Neural progenitor cell (in vitro differentiated cells): ENCODE results near the gene MYRFL. TPM values are rescaled to one million over a fixed set of nuclear protein-coding genes. Genes with fewer than 3 reads are reported as not detected.

ENCODE experiments used
- DNase-seq: peaks from one replicate; pipeline ENCODE4 v3.0.0-alpha.2; 2016; ENCODE audit warnings: low spot score
- H2AFZ ChIP-seq: fragments of 200-600 bp; sonication (generic); replicated peaks from 2 replicates; pipeline ENCODE4 v1.6.1; 2016; ENCODE audit warnings: antibody characterized with exemption
- H3F3A ChIP-seq: fragments of 200-600 bp; sonication (generic); 2 replicates; pipeline ENCODE4 v1.6.1; 2016; ENCODE audit warnings: antibody characterized with exemption, low read depth
- H3K27ac ChIP-seq: fragments of 200-600 bp; sonication (generic); 2 replicates; pipeline ENCODE4 v1.5.1; 2016; ENCODE audit warnings: mild to moderate bottlenecking
- H3K27me3 ChIP-seq: fragments of 200-600 bp; sonication (generic); 2 replicates; pipeline ENCODE4 v1.6.1; 2016; ENCODE audit warnings: mild to moderate bottlenecking, moderate library complexity
- H3K36me3 ChIP-seq: fragments of 200-600 bp; sonication (generic); 2 replicates; pipeline ENCODE4 v1.5.1; 2016
- H3K4me1 ChIP-seq: fragments of 200-600 bp; sonication (generic); 2 replicates; pipeline ENCODE4 v1.6.1; 2016; ENCODE audit warnings: mixed run types
- H3K4me2 ChIP-seq: fragments of 200-600 bp; sonication (generic); 2 replicates; pipeline ENCODE4 v1.6.1; 2016
- H3K4me3 ChIP-seq: fragments of 200-600 bp; sonication (generic); 2 replicates; pipeline ENCODE4 v1.5.1; 2016
- H3K79me2 ChIP-seq: fragments of 200-600 bp; sonication (generic); 2 replicates; pipeline ENCODE4 v1.6.1; 2016; ENCODE audit warnings: low read depth
- H3K9ac ChIP-seq: fragments of 200-600 bp; sonication (generic); 2 replicates; pipeline ENCODE4 v1.6.1; 2016
- H3K9me3 ChIP-seq: fragments of 200-600 bp; sonication (generic); 2 replicates; pipeline ENCODE4 v1.5.1; 2016; ENCODE audit warnings: low read depth
- H4K20me1 ChIP-seq: fragments of 200-600 bp; sonication (generic); 2 replicates; pipeline ENCODE4 v1.6.1; 2016; ENCODE audit warnings: low read depth
- H3K27ac Mint-ChIP-seq: 3 replicates; pipeline ENCODE4 v1.8.0; 2021; ENCODE audit warnings: mixed read lengths
- H3K27me3 Mint-ChIP-seq: 2 replicates; pipeline ENCODE4 v1.8.0; 2022; ENCODE audit warnings: low read depth, mild to moderate bottlenecking, inconsistent platforms, moderate library complexity, mixed read lengths; ENCODE audit not compliant: insufficient read depth
- H3K36me3 Mint-ChIP-seq: 3 replicates; pipeline ENCODE4 v1.8.0; 2021; ENCODE audit warnings: mixed read lengths
- H3K4me1 Mint-ChIP-seq: 3 replicates; pipeline ENCODE4 v1.8.0; 2021; ENCODE audit warnings: mixed read lengths
- H3K4me3 Mint-ChIP-seq: 3 replicates; pipeline ENCODE4 v1.8.0; 2021; ENCODE audit warnings: mild to moderate bottlenecking, moderate library complexity, mixed read lengths
- H3K9me3 Mint-ChIP-seq: 3 replicates; pipeline ENCODE4 v1.8.0; 2020; ENCODE audit warnings: mixed read lengths
- EZH2 ChIP-seq: fragments of 200-600 bp; sonication (generic); IDR thresholded peaks from 2 replicates; pipeline ENCODE4 v1.6.1; 2017; ENCODE audit warnings: antibody characterized with exemption, mild to moderate bottlenecking, moderate library complexity
- EZH2phosphoT487 ChIP-seq: fragments of 200-600 bp; sonication (generic); IDR thresholded peaks from 2 replicates; pipeline ENCODE4 v1.6.1; 2017; ENCODE audit warnings: antibody characterized with exemption
- total RNA-seq: library from RNA; depleted of rRNA; stranded (reverse); fragments of >200 nt; gene quantifications from 2 replicates; pipeline ENCODE4 v1.2.3, GENCODE V29; 2015; ENCODE audit warnings: low replicate concordance
- TF ChIP-seq, protein P1 (sequence below): fragments of 200-600 bp; sonication (generic); IDR thresholded peaks from 2 replicates; pipeline ENCODE4 v1.5.1; 2017; ENCODE audit warnings: antibody characterized with exemption, mild to moderate bottlenecking

MYRFL gene
- total RNA-seq, 1 donor from 2014 or later, result not detected

- Histone ChIP-seq H4K20me1 (no peaks in the 10 kb centered on the region), H3K27me3 (no peaks in the 10 kb centered on the region), H3K36me3 (no peaks in the 10 kb centered on the region), H3K4me2 (no peak overlapping the region), H3K9me3 (no peaks in the 10 kb centered on the region), H3K79me2 (no peaks in the 10 kb centered on the region), H2AFZ (no peak overlapping the region), H3K4me3 (no peak overlapping the region), H3K9ac (no peak overlapping the region), H3K27ac (no peak overlapping the region), H3F3A (no peaks in the 10 kb centered on the region), H3K4me1 (no peaks in the 10 kb centered on the region)
- Mint-ChIP-seq H3K4me3 (no peak overlapping the region), H3K9me3 (peaks cover 11% of the 10 kb centered on the region), H3K27me3 (no peaks in the 10 kb centered on the region), H3K36me3 (no peaks in the 10 kb centered on the region), H3K4me1 (peaks cover 6% of the 10 kb centered on the region), H3K27ac (no peak overlapping the region)
- no peak for TF ChIP-seq EZH2phosphoT487
- TF ChIP-seq EZH2, result no peak
- TF ChIP-seq, protein P1, sequence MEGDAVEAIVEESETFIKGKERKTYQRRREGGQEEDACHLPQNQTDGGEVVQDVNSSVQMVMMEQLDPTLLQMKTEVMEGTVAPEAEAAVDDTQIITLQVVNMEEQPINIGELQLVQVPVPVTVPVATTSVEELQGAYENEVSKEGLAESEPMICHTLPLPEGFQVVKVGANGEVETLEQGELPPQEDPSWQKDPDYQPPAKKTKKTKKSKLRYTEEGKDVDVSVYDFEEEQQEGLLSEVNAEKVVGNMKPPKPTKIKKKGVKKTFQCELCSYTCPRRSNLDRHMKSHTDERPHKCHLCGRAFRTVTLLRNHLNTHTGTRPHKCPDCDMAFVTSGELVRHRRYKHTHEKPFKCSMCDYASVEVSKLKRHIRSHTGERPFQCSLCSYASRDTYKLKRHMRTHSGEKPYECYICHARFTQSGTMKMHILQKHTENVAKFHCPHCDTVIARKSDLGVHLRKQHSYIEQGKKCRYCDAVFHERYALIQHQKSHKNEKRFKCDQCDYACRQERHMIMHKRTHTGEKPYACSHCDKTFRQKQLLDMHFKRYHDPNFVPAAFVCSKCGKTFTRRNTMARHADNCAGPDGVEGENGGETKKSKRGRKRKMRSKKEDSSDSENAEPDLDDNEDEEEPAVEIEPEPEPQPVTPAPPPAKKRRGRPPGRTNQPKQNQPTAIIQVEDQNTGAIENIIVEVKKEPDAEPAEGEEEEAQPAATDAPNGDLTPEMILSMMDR, result no peak
- no peak for DNase-seq
These were observed 171.2 kb downstream of the MYRFL start for GRCh38 chr12:69996241-69996640.

DNA sequence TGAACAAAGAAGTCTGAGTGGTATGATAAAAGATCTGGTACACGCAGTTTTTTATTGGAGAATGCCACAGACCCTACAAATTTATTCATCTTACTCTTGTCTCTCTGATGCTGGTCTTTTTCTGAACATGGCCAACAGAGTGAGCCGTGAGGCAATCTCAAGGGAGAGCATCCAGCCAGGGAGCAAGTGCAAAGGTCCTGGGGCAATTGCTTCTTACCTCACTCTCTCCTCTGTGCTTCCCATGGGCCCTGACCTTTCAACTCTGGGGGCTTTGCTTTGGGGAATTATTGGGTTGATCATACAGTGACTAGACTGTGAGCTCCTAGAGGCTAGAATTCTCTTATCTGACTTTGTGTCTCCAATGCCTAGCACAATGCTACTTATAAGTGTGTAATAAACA, 171.7 kb downstream of the MYRFL start:
- Mint-ChIP-seq H3K4me3 (no peak overlapping the region), H3K27me3 (no peaks in the 10 kb centered on the region), H3K4me1 (peaks cover 3% of the 10 kb centered on the region), H3K9me3 (peaks cover 11% of the 10 kb centered on the region), H3K27ac (no peak overlapping the region), H3K36me3 (no peaks in the 10 kb centered on the region)
- no peak for TF ChIP-seq EZH2
- TF ChIP-seq, protein P1, result no peak
- no peak for TF ChIP-seq EZH2phosphoT487
- H2AFZ ChIP-seq, result no peak overlapping the region
- DNase-seq, result no peak
- no peaks in the 10 kb centered on the region for H3K9me3 ChIP-seq
- H3K27me3 ChIP-seq, result no peaks in the 10 kb centered on the region
- no peaks in the 10 kb centered on the region for H4K20me1 ChIP-seq
- H3K4me1 ChIP-seq, result no peaks in the 10 kb centered on the region
- no peak overlapping the region for H3K9ac ChIP-seq
- no peaks in the 10 kb centered on the region for H3F3A ChIP-seq
- H3K79me2 ChIP-seq, result no peaks in the 10 kb centered on the region
- H3K4me2 ChIP-seq, result no peak overlapping the region
- H3K4me3 ChIP-seq, result no peak overlapping the region
- H3K27ac ChIP-seq, result no peak overlapping the region
- H3K36me3 ChIP-seq, result no peaks in the 10 kb centered on the region

DNA sequence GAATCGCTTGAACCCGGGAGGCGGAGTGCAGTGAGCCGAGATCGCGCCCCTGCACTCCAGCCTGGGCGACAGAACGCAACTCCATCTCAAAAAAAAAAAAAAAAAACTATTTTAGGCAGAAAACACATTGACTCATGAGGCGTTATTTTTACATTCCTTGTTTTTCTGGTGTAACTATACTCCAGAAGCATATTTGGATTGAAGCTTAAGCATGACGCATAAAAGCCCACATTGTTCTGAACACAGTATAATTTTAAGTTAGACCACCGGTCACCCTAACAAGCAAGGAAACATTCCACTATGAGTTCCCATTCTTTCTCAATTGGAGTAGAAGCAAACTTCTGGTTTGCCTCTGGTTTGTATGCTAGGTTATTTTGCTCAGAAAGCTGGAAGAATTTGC, 173.0 kb downstream of the MYRFL start:
- H3K36me3 ChIP-seq, result no peaks in the 10 kb centered on the region
- TF ChIP-seq EZH2 (no peak), EZH2phosphoT487 (no peak)
- TF ChIP-seq, protein P1, result no peak
- H3K4me1 Mint-ChIP-seq, result peaks cover 8% of the 10 kb centered on the region
- H3K27me3 ChIP-seq, result no peaks in the 10 kb centered on the region
- no peak for DNase-seq
- H3K4me1 ChIP-seq, result no peaks in the 10 kb centered on the region
- no peaks in the 10 kb centered on the region for H3K9me3 ChIP-seq
- H3F3A ChIP-seq, result no peaks in the 10 kb centered on the region
- no peak overlapping the region for H2AFZ ChIP-seq
- H3K9me3 Mint-ChIP-seq, result peaks cover 10% of the 10 kb centered on the region
- no peaks in the 10 kb centered on the region for H3K36me3 Mint-ChIP-seq
- H3K27ac ChIP-seq, result no peak overlapping the region
- no peaks in the 10 kb centered on the region for H3K27me3 Mint-ChIP-seq
- no peak overlapping the region for H3K4me2 ChIP-seq
- H3K9ac ChIP-seq, result no peak overlapping the region
- H3K4me3 ChIP-seq, result no peak overlapping the region
- H3K4me3 Mint-ChIP-seq, result no peak overlapping the region
- H3K79me2 ChIP-seq, result no peaks in the 10 kb centered on the region
- no peak overlapping the region for H3K27ac Mint-ChIP-seq
- no peaks in the 10 kb centered on the region for H4K20me1 ChIP-seq

- TF ChIP-seq EZH2 (no peak), EZH2phosphoT487 (no peak)
- TF ChIP-seq, protein P1, result no peak
- Mint-ChIP-seq H3K4me1 (peaks cover 13% of the 10 kb centered on the region), H3K27ac (no peak overlapping the region), H3K27me3 (no peaks in the 10 kb centered on the region), H3K4me3 (no peak overlapping the region), H3K36me3 (no peaks in the 10 kb centered on the region), H3K9me3 (peaks cover 4% of the 10 kb centered on the region)
- Histone ChIP-seq H3K4me3 (no peak overlapping the region), H3F3A (no peaks in the 10 kb centered on the region), H3K9me3 (no peaks in the 10 kb centered on the region), H3K36me3 (no peaks in the 10 kb centered on the region), H3K27me3 (no peaks in the 10 kb centered on the region), H3K27ac (no peak overlapping the region), H3K4me2 (no peak overlapping the region), H3K9ac (no peak overlapping the region), H3K4me1 (no peaks in the 10 kb centered on the region), H4K20me1 (no peaks in the 10 kb centered on the region), H3K79me2 (no peaks in the 10 kb centered on the region), H2AFZ (no peak overlapping the region)
- DNase-seq, result no peak
These were observed 173.9 kb downstream of the MYRFL start for GRCh38 chr12:69998922-69999321.
